Glutamatergic neuron (in vitro differentiated cells): ENCODE results near the gene CEP72. TPM values are rescaled to one million over a fixed set of nuclear protein-coding genes. Genes with fewer than 3 reads are reported as not detected.
"Not testable (repeated sequence)": the region's sequence is repeated elsewhere in the genome, so short reads cannot be mapped to it uniquely, and the experiment has no call there.

ENCODE experiments used
- DNase-seq: peaks from one replicate; pipeline ENCODE4 v3.0.0; 2022
- H3K27ac Mint-ChIP-seq: one replicate; pipeline ENCODE4 v1.8.0; 2020; ENCODE audit warnings: mild to moderate bottlenecking, mixed read lengths, inconsistent platforms; ENCODE audit not compliant: unreplicated experiment
- H3K27me3 Mint-ChIP-seq: one replicate; pipeline ENCODE4 v1.8.0; 2020; ENCODE audit warnings: mild to moderate bottlenecking, moderate library complexity, mixed read lengths, inconsistent platforms; ENCODE audit not compliant: unreplicated experiment
- H3K36me3 Mint-ChIP-seq: one replicate; pipeline ENCODE4 v1.8.0; 2020; ENCODE audit warnings: mild to moderate bottlenecking, mixed read lengths, inconsistent platforms; ENCODE audit not compliant: unreplicated experiment
- H3K4me1 Mint-ChIP-seq: one replicate; pipeline ENCODE4 v1.8.0; 2020; ENCODE audit warnings: mild to moderate bottlenecking, low read depth, mixed read lengths, inconsistent platforms; ENCODE audit not compliant: unreplicated experiment
- H3K4me3 Mint-ChIP-seq: one replicate; pipeline ENCODE4 v1.8.0; 2020; ENCODE audit warnings: mild to moderate bottlenecking, mixed read lengths, inconsistent platforms; ENCODE audit not compliant: unreplicated experiment
- H3K9me3 Mint-ChIP-seq: one replicate; pipeline ENCODE4 v1.8.0; 2020; ENCODE audit warnings: mild to moderate bottlenecking, moderate library complexity, mixed read lengths, inconsistent platforms; ENCODE audit not compliant: unreplicated experiment
- total RNA-seq: library from RNA; stranded (reverse); fragmentation: NEBNext Ultra II Directional; extraction: Animal tissue kit (Norgen Biotek cat#: 25700); gene quantifications from one replicate; pipeline ENCODE4 v1.2.1, GENCODE V29; 2021; ENCODE audit not compliant: unreplicated experiment
- TF ChIP-seq, protein P1 (sequence below): fragments of 200-600 bp; sonication (generic); IDR thresholded peaks from one replicate; pipeline ENCODE4 v1.5.0; 2021; ENCODE audit not compliant: partially characterized antibody, unreplicated experiment

Gene CEP72
- total RNA-seq, 1 donor from 2014 or later = 43.9 TPM

DNA sequence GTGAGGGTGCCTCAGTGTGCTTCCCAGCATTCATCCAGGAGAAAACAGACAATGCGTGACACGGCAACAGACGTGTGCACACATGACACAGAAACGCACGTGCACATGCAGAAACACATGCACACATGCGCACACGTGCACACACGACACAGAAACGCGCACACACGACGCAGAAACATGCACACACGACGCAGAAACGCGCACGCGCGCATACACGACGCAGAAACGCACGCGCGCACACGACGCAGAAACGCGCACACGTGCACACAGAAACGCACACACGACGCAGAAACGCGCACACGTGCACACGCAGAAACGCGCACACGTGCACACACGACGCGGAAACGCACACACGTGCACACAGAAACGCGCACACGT lies 64.5 kb downstream of the CEP72 start:
- peaks cover 19% of the 10 kb centered on the region for H3K9me3 Mint-ChIP-seq
- TF ChIP-seq, protein P1, sequence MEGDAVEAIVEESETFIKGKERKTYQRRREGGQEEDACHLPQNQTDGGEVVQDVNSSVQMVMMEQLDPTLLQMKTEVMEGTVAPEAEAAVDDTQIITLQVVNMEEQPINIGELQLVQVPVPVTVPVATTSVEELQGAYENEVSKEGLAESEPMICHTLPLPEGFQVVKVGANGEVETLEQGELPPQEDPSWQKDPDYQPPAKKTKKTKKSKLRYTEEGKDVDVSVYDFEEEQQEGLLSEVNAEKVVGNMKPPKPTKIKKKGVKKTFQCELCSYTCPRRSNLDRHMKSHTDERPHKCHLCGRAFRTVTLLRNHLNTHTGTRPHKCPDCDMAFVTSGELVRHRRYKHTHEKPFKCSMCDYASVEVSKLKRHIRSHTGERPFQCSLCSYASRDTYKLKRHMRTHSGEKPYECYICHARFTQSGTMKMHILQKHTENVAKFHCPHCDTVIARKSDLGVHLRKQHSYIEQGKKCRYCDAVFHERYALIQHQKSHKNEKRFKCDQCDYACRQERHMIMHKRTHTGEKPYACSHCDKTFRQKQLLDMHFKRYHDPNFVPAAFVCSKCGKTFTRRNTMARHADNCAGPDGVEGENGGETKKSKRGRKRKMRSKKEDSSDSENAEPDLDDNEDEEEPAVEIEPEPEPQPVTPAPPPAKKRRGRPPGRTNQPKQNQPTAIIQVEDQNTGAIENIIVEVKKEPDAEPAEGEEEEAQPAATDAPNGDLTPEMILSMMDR = no peak
- peaks cover 15% of the 10 kb centered on the region for H3K27me3 Mint-ChIP-seq
- no peak overlapping the region for H3K4me3 Mint-ChIP-seq
- H3K27ac Mint-ChIP-seq = peak overlapping the region; percentile 72
- no peaks in the 10 kb centered on the region for H3K36me3 Mint-ChIP-seq
- H3K4me1 Mint-ChIP-seq = peaks cover 5% of the 10 kb centered on the region
- no peak for DNase-seq

DNA sequence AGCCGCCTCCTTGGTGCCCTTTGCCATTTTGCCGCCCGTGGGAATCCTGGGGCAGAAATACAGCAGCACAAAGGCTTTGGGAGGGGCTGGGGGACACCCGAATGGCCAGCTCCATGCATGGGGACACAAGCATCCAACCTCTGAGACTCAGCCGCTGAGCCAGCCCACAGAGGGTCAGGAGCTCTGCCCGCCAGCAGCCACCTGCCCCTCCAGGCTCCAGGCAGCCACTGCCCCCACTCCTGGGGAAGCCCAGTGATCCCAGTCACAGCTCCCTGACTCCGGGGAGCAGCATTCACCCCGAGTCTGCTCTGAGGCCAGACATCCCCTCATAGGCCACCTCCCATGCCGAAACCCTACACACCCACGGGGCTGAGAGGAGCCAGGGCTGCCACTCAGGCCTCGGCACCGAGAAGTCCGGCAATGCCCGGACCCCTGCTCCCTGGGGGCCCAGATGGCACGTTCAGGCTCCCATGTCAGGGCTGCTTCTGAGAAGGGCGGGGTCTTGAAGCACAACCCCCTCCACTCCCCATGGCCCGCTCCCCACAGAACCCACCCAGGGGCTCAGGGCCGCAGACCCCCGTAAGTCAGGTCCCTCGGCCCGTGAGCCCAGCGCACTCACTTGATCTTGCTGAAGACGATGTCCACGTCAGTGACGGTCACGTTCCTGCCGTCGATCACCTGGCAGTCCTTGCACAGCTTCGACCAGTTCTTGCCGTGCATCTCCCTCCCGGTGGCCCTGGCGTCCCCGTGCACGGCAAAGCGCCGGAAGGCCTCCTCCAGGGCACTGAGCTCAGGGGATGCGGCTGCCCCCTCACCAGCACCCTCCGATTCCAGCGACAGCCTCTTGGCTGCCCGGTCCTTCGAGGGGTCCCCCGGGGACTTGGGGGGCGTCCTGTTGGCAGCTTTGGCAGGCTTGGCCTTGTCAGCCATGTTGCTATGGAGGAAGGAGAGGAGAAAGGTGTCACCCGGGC lies 65.3 kb downstream of the CEP72 start:
- peak; percentile 24 for DNase-seq
- Mint-ChIP-seq H3K4me3 (no peak overlapping the region), H3K27me3 (peaks cover 15% of the 10 kb centered on the region), H3K9me3 (peaks cover 19% of the 10 kb centered on the region), H3K27ac (peak overlapping the region; percentile 33), H3K4me1 (peaks cover 5% of the 10 kb centered on the region), H3K36me3 (no peaks in the 10 kb centered on the region)
- TF ChIP-seq, protein P1 = no peak

DNA sequence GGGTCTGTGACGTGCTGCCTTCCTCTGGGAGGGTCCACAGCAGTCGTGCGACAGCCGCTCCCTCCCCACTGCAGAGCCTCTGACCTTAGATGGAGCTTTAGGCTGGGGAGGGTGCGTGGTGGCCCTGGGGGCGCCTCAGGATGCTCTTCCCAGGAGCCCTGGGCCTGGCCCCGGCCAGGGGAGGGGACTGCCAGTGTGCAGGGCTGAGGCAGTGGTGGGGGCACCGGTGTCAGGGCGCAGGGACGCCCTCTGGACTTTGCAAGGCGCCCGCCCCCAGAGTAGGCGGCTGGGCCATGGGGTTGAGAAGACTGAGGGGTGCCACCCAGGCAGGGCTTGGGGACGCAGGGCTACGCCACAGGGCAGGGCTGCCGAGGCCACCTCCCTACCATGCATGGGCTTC lies 66.4 kb downstream of the CEP72 start:
- H3K27ac Mint-ChIP-seq, DNase-seq, H3K36me3 Mint-ChIP-seq, H3K4me1 Mint-ChIP-seq, H3K4me3 Mint-ChIP-seq: not testable (repeated sequence)
- Mint-ChIP-seq H3K9me3 (peaks cover 14% of the 10 kb centered on the region), H3K27me3 (peaks cover 13% of the 10 kb centered on the region)

DNA sequence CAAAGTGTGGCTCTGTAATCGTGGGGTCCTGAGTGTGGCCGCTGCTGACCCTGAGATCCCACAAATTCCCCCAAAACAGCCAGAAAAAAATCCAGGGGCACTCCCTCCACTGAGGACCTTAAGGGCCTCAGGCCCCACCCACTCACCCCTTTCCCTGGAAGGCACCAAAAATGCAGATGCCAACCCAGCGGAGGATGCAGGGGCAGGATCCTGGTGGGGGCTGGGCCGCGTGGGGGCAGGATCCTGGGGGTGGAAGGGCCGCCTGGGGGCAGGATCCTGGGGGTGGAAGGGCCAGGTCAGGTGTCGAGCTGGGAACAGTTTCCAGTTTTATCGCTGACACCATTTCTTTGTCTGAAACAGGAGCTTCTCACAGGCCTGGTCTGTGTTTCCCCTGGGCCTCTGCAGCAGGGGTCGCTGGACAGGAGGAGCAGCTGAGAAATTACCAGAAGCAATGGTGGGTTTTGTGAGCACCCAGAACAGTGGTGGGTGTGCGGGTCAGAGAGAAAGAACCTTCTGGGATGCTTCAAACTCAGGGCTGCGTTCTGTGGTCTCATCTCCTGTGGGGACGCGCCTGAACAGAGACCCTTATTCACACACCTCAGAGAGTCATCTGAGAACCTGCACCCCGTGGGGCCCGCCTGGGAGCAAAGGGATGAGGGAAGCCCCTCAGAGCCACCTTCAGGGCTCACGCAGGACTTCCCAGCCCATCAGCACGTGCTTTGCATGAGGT lies 67.2 kb downstream of the CEP72 start:
- DNase-seq = peak; percentile 15
- not testable (repeated sequence) for H3K27ac Mint-ChIP-seq, H3K4me1 Mint-ChIP-seq, H3K4me3 Mint-ChIP-seq, H3K36me3 Mint-ChIP-seq
- H3K27me3 Mint-ChIP-seq = peaks cover 13% of the 10 kb centered on the region
- peaks cover 14% of the 10 kb centered on the region for H3K9me3 Mint-ChIP-seq

DNA sequence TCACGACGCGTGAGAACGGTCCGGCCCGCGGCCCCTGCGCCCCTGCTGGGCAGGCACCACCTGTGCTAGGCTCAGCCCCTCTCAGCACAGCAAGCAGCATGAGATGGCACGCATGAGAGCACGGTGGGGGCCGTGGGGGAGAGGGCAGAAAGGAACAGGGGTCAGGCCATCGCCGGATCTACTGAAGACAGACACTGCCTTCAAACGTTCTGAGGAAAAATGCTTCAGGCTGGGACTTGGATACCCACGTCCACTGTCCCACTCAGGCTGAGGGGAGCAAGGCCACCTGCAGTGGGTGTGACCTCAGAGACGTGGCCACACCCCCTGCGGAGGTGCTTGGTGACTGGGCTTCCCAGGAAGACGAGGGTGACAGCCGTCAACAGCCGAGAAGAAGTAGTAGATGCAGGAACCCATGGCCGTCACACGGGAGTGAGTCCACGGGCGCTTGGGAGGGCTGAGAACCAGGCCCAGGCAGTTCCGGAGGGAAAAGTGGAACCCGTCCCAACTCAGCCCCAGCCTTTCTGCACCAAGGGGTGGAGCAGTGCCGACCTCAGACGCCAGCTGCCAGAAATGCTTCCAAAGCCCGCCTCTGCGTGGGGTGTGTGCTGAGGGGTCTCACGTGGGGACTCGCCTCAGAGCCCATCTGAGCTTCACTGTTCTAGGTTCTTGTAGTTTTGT lies 68.1 kb downstream of the CEP72 start:
- not testable (repeated sequence) for H3K4me1 Mint-ChIP-seq, H3K27ac Mint-ChIP-seq, H3K4me3 Mint-ChIP-seq, DNase-seq, H3K36me3 Mint-ChIP-seq
- Mint-ChIP-seq H3K9me3 (peaks cover 17% of the 10 kb centered on the region), H3K27me3 (peaks cover 15% of the 10 kb centered on the region)

DNA sequence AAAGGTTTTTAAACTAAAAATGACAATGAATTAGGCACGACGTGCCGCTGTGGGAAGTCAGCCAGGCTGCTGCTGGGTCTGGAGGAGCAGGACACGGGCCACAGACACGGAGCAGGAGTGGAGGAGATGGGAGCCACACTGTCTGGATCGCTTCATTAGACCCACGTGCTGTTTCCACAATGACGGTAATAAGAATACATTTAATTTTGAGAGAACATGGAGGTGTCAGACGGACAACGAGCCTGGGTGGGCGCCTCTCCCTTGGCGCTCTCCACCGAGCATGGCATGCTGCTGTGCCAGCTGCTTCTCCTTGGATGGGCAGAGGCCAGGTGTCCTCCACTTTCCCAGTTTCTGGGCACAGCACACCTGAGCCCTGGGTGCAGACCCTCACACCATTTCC lies 68.7 kb downstream of the CEP72 start:
- not testable (repeated sequence) for DNase-seq, H3K4me1 Mint-ChIP-seq, H3K36me3 Mint-ChIP-seq, H3K4me3 Mint-ChIP-seq, H3K27ac Mint-ChIP-seq
- H3K27me3 Mint-ChIP-seq = peaks cover 15% of the 10 kb centered on the region
- H3K9me3 Mint-ChIP-seq = peaks cover 17% of the 10 kb centered on the region

DNA sequence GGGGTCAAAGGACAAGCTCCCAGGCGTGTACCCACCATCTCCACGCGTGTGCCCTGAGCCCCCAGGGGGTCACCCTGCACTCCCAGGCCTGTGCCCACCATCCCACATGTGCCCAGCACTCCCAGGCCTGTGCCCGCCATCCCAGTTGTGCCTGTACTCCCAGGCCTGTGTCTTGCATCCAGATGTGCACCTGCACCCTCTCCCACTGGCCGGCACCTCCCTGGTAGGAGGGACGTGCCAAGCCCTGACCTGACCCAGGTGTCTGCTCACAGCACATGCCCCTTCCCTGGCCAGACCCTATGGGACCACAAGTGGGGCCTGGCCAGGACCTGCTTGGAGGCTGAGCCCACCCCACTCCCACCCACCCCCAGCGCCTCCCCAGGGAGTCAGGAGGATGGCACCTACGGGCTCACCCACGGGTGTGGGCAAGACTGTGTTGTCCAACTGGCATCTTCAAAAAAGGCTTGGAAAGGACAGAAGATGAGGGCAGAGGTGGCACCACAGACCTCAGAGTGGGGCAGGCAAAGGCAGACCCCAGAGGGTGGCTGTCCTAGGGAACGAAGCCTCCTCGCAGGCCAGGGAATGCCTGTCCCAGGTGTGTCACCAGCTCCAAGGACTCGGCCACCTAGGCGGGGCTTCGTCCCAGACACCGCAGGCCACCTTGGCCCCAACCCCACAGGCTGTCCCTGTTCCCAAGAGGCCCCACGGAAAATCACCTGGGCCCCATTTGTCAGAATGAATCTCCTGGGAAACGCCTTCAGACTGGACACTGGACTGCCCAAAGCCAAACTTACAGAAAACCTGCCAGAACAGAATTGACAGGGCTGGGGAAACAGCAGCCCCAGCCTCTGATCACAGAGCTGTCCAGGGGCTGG lies 69.4 kb downstream of the CEP72 start:
- H3K27me3 Mint-ChIP-seq, H3K27ac Mint-ChIP-seq: not testable (repeated sequence)

DNA sequence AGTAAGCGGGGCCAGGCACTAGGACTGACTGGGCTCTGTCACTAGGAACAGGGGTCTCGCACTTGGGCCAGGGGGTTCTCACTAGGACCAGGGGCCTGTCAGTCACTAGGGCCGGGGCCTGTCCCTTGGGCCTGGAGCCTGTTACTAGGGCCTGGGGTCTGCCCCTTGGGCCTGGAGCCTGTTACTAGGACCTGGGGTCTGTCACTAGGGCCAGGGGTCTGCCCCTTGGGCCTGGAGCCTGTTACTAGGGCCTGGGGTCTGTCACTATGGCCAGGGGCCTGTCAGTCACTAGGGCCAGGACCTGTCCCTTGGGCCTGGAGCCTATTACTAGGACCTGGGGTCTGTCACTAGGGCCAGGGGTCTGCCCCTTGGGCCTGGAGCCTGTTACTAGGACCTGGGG lies 70.1 kb downstream of the CEP72 start:
- peaks cover 11% of the 10 kb centered on the region for H3K9me3 Mint-ChIP-seq
- not testable (repeated sequence) for H3K27ac Mint-ChIP-seq, H3K4me1 Mint-ChIP-seq, DNase-seq, H3K27me3 Mint-ChIP-seq, H3K36me3 Mint-ChIP-seq, H3K4me3 Mint-ChIP-seq

More for the DNA sequence above, 69.4 kb downstream of the CEP72 start:
- H3K4me3 Mint-ChIP-seq, DNase-seq, H3K4me1 Mint-ChIP-seq, H3K36me3 Mint-ChIP-seq: not testable (repeated sequence)
- peaks cover 13% of the 10 kb centered on the region for H3K9me3 Mint-ChIP-seq
